Stromal cell of bone marrow (primary cell): Measurements from ENCODE around the gene PTPN3.
"Not testable (repeated sequence)": the region's sequence is repeated elsewhere in the genome, so short reads cannot be mapped to it uniquely, and the experiment has no call there.

Experiments
- DNase-seq: peaks from one replicate; pipeline ENCODE4 v3.0.0-alpha.2; 2012; ENCODE audit warnings: low read depth

Gene PTPN3, protein sequence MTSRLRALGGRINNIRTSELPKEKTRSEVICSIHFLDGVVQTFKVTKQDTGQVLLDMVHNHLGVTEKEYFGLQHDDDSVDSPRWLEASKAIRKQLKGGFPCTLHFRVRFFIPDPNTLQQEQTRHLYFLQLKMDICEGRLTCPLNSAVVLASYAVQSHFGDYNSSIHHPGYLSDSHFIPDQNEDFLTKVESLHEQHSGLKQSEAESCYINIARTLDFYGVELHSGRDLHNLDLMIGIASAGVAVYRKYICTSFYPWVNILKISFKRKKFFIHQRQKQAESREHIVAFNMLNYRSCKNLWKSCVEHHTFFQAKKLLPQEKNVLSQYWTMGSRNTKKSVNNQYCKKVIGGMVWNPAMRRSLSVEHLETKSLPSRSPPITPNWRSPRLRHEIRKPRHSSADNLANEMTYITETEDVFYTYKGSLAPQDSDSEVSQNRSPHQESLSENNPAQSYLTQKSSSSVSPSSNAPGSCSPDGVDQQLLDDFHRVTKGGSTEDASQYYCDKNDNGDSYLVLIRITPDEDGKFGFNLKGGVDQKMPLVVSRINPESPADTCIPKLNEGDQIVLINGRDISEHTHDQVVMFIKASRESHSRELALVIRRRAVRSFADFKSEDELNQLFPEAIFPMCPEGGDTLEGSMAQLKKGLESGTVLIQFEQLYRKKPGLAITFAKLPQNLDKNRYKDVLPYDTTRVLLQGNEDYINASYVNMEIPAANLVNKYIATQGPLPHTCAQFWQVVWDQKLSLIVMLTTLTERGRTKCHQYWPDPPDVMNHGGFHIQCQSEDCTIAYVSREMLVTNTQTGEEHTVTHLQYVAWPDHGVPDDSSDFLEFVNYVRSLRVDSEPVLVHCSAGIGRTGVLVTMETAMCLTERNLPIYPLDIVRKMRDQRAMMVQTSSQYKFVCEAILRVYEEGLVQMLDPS

DNA sequence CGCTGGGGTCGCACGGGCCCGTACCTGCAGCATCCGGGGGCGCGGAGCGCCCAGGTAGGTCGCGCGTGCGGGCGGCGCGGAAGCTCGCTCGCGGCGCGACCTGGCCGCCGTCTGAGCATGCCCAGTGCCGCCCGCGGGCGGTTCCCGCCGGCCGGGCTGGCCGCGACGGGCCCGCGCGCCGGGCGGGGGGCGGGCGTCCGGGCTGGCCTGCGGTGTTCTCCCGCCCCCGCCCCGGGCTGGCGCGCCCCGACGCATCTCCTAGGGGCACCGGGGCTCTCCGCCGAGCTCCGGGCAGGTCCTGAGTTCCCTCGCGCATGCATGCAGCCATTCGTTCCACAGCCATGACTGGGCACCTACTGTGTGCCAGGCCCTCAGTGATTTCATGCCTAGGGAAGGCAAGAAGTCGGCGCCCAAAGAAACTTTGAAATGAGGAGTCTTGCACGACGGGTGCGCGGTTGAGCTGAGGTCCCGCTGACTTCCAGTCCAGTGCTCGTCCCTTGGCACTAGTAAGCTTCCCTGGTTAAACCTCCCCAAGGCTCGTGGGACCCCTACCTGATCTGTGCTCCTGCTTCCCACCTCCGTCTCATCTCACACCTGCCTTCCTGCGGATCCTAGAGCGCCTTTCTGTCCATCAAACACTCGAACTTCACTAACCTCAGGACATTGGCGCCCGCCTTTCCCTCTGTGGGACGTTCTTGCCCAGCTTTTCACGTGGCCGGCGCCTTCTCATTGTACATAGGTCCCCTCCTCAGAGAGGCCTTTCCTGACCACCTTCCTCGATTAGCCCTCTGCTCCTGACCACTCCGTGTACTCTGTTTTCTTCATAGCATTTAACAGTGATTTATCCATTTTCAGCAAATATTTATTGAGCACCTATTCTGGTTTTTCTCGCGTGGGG is at the start of gene PTPN3:
Gene PTPN3 (minus strand): TSS at position 113 of the 898 bp plus-strand sequence. CDS start 34,873 bp downstream, outside the sequence.
- no peak for DNase-seq

DNA sequence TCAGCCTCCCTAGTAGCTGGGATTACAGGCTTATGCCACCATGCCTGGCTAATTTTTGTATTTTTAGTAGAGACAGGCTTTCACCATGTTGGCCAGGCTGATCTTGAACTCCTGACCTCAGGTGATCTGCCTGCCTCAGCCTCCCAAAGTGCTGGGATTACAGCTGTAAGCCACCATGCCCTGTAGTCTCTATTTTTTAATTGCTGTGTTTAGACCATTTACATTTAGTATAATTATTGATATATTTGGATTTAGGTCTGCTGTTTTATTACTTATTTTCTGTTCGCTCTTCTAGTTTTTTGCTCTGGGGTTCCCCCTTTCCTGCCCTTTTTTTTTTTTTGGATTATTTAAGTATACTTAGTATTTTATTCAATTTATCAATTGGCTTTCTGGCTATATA is 46.8 kb upstream of the PTPN3 start:
- not testable (repeated sequence) for DNase-seq

DNA sequence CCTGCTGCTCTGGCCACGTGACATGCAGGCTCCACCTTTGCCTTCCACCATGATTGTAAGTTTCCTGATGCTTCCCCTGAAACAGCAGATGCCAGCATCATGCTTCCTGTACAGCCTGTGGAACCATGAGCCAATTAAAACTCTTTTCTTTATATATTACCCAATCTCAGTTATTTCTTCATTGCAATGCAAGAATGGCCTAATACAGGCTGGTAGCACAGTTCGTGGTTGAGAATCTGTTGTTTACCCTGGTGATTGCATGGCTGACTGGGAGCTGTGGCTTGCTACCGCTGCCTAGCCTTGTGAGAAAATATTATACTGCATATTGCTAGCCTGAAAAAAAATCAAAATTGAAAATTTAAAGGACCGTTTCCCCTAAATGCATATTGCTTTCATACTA is 44.8 kb upstream of the PTPN3 start:
- DNase-seq = no peak

DNA sequence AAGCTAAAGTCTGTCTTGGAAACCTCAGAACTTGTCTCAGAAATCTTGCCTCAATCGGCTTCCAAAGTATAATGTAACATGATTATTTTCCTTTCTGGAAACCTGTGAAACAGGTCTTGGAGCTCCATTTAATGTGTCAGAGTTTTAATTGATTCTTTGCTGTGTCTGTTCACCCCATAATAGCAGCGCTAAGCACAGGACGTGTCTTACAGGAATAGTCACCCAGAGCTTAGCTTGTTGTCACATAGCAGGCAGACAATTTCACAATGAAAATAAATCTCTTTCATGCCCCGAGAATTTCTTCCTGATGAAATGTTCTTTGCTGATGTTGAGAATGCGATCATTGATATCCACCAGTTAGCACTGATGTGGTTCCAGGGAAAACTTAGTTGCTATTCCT is 40.2 kb upstream of the PTPN3 start:
- no peak for DNase-seq

DNA sequence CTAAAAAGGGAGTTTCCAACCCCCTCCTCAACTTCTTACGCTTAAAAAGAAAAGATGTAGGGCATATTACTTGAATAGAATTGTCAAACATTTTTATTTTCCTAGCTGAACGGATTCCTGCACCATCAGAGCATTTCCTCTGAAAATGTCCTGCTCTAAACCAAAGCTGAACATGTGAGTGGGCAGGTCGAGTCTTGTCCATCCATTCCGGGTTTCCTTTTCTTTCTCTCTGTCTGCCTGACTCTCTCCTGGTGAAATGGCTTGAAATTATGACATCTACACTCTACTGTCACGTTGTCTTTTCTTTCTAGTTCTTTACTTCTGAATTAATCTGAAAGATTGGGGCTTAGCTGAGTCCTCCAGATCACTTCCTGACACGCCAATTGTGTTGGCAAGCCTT is 39.2 kb upstream of the PTPN3 start:
- no peak for DNase-seq

DNA sequence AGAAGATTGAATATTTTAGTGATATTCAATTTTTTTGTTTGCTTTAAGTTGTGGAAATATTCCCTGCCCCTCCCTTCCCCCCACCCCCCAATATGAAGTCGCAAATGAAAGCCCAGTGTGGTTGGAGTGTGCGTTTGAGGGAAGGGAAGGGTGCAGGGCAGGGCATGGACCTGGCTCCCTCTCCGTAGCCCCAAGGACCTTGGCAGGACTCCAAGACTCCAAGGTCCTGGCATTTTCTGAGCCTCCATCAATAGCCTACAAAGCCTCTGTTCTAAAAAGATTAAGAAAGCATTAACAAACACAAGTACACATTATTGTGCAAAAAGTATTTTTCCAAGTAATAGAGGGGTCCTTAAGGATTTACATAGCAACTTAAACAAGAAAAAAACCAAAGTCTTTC is 38.8 kb upstream of the PTPN3 start:
- DNase-seq = no peak

DNA sequence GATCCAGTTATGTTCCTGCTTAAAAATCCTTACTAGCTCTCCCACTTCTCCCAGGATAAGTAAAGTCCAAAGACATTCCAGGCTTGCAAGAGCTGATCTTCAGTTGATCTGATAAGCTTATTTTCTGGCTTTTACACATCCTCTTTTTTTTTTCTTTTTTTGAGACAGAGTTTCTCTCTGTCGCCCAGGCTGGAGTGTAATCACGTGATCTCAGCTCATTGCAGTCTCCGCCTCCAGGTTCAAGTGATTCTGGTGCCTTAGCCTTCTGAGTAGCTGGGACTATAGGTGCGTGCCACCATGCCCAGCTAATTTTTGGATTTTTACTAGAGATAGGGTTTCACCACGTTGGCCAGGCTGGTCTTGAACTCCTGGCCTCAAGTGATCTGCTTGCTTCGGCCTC is 37.3 kb upstream of the PTPN3 start:
- DNase-seq = no peak

DNA sequence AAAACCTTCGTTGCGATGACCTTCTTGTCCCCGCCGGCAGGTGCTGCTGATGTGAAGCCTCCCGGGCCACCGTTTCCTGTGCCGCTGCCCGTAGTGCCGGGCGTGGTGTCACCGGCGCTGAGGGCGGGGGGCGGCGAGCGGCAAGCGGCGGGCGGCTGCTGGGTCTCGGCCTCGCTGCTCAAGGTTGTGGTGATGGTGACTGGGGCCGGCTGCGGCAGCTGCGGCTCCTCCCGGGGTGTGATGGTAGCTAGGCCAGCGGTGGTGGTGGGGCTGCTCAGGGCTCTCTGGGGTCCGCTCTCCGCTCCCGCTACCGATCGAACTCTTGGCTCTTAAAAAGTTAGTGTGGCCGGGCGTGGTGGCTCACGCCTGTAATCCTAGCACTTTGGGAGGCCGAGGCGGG is 36.0 kb upstream of the PTPN3 start:
- DNase-seq = no peak

DNA sequence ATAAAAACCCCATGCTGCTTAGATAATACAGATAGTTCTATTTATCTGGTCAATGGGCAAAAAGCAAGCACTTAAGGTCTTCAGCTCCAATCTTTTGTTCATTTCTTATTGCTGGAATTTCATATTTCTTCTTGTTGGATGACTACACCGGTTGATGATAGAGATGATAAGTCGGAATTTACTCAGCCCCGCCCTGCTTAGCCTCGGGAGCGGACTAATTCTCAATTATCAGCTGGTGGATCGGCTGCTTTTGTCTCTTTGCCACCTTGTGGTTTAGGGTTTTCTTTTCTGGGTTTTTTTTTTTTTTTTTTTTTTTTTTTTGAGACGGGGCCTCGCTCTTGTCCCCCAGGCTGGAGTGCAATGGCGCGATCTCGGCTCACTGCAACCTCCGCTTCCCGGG is 34.5 kb upstream of the PTPN3 start:
- DNase-seq = not testable (repeated sequence)

DNA sequence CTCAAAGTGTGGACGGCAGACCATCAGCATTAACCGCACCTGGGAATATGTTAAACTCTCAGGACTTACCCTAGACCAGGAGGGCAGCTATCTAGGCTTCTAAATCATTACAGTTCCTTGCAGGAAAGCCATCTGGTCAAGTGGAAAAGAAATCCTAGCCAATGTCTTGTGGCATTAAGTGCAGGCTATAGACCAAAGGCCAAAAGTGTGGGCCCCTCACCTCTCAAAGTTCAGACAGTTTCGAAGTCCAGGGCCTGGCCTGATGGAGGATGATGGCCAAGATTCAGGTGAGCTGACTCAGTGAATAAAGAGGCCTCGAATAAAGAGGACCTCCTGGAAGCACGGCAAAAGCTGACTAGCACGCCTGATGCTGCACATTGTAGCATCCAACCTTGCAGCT is 24.0 kb upstream of the PTPN3 start:
- no peak for DNase-seq

DNA sequence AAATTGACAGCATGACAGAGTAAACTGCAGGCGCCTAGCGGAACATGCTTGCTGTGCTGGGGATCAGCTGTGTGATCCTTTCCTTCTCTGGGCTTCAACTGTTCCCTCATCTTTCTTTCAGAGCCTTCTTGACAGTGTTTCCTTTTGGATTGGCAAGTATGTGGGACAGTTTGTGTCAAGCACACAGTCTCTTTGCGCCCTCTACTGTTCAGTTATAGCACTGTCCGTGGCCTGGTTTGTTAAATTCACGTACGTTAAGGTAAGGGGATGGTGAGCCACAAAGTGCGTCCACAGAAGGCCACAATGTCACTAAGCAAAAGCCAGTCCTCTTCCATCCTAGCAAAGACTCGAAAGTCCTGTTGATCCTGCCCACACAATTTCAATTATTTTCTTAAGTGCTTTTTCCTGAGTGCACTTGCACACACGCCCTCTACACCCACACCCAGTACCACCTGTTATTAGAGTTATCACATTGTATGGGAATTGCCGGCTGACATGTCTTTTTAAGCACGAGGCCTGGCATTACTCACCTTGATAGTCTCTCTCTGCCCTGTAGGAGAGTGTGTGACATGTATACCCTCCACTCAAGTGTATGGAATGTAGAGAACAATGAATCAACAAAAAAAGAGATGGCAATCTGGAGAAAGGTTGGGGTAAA is 22.5 kb upstream of the PTPN3 start:
- DNase-seq = peak; percentile 53

DNA sequence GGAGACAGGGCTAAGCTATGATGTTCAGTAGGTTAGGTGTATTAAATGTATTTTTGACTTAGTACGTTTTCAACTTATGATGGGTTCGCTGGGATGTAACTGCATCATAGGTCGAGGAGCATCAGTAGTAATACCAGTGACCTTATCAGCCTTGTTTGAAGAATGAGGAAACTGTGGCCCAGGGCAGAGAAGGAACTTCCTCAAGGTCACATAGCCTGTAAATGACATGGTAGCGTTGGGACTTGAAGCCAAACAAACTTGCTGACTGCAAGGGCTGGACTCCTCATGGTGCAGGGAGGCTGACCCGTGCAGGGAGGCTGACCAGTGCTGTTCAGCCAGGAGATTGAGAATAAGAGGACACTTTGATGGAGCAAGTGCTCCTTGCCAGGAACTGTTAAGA is 21.3 kb upstream of the PTPN3 start:
- DNase-seq = no peak

DNA sequence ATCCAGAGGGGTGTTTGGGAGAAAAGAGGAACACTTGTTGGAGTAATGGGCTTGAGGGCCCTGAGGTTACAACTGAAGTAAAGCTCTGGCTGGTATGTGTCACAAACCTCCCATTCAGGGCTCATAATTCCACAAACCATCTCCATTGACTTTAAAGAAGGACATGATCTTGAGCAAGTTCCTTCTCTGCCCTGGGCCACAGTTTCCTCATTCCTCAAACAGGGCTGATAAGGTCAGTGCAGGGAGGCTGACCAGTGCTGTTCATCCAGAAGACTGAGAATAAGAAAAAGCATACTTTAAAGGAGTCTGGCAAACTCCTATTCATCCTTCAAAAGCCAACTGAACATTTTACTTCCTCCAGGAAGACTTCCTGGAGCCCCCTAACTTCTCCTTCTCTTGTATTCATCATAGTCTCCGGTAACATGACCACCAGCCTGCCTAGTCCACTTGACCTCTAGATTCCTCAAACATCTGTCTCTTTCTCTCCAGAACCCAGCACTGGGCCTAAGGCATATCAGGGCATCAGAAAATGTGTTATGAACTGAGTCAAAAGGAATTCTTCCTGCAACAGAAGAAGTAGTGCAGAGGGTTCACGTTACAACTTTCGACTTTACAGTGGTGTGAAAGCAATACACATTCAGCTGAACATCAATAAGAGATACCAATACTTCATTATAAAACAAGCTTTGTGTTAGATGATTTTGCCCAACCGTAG is 20.7 kb upstream of the PTPN3 start:
- no peak for DNase-seq

DNA sequence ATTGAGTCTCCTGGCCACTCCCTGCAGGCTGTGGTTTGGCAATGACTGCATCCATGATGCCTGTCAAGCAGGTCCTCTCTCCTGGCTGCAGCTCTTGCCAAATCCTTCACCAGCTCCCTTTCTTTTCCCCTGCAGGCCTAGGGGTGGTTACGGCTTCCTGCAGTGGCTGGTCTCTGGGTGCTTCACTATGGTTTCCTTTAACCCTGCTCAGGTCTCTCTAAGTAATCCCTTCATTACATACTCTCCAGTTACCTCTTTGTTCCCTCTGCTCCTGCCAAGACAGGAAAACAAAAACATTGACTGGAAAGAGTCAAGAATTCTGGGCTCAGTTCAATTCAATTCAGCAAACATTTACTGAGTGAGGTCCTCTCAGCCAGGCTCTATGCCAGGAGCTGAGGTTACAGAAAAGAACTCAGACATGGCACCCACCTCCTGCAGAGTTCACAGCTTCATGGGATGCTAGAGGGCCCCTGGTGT is 19.8 kb upstream of the PTPN3 start:
- DNase-seq = no peak

DNA sequence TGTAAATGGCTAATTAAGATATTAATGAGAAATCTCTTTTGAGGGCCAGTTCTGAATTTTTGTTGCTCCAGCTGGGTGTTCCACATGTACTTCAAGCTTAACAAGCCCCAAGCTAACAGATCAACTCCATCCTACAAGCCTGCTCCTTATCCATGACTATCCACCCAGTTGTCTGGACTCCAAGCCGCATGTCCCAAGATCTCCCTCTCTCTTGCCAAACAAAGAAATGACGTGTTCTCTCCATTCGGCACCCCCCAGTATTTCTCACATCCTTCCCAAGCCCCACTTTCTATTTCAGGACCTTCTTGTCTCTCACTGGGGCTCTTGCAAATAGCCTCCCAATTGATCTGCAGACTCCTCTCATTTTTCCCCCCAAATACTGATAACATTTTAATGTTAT is 15.8 kb upstream of the PTPN3 start:
- no peak for DNase-seq

DNA sequence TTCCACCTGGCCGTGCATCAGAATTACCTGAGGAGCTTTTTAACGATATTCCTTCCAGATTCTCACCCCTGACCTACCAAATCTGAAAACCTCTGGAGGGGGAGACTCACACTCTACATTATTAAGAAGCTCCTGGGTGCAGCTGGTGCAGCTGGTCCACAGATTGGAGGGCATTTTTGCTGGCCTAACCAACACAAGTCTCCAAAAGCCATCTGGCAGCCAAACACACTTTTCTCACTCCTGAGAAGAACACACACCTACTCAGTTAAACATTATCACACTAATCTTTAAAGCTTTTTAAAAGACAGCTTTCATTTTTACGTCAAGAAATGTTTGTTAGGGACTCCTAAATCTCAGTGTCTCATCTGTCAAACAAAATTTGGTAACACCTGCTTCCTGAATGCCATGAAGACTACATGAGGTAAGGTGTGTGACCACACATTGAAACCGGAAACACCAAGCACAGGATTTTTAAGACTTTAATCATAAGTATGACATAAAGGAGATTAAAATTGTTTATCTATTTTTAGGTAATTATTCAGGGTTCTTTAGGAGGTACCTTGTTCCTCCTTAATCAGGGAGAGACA is 14.2 kb upstream of the PTPN3 start:
- no peak for DNase-seq

DNA sequence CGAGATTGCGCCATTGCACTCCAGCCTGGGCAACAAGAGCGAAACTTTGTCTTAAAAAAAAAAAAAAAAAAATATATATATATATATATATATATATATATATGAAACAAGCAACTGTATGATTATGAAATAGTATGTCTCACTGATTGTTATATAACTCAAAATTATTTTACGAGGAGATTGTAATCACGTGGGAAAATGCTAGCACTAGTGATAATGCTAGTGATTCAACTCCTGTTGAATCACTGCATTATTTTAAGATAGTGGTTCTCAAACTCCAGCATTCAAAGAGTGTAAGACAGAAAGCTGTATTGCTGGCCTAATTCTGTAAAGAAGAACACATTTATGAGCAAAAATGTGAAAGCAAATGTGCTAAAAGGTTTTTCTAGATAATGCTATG is 12.4 kb upstream of the PTPN3 start:
- DNase-seq = no peak

DNA sequence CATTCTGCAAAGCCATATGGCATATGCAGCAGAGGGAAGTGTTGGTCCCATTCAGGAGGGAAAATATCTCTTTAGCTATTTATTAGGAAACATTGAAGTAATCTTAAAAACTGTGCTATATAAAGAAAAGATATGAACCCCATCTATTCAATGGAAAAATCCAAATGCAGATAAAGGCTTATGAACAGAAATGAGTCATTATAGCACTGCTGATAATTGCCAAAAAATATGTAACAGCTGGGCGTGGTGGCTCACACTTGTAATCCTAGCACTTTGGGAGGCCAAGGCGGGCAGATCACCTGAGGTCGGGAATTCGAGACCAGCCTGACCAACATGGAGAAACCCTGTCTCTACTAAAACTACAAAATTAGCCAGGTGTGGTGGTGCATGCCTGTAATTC is 11.9 kb upstream of the PTPN3 start:
- DNase-seq = not testable (repeated sequence)

DNA sequence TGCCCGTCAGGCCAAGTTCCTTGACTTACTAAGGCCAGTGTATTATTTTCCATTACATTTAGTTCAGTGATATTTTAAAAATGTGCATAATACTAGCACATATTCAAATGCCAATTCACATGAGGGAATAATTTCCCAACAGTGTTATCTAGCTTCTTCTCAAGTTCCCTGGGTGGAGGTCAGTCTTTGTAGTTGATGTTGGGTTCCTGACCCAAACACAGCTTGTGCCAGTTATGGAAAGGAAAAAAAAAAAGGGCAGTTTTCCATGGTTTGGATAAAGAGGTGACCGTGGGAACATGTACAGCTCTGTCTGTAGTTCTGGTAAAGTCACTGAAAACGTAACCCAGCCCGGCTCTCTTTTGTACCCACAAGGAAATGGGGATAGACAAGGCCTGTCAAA is 11.5 kb upstream of the PTPN3 start:
- no peak for DNase-seq

DNA sequence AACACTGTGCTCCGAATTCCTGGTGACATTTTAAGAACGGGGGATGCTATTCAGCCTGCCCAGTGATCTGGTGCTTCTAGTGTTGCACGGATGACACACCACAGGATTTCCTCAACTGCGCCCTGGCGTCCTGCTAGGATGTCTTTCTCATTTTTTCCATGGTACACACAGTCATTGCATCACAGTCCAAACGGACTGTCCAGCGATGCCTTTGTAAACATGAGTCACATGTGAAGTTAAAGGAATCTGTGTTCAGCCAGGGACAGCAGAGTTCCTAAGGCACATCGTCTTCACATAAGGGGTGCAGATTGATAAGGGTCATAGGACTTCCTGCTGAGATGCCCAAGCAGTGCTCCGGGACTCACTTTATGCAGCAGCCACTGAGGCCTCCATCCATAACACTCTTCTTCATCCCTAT is 9.3 kb upstream of the PTPN3 start:
- peak; percentile 86 for DNase-seq
